AG04450 (cell line): ENCODE results near the gene CLK1. TPM values are rescaled to one million over a fixed set of nuclear protein-coding genes. Genes with fewer than 3 reads are reported as not detected.

Experiments used
- CTCF ChIA-PET: fragments of 300-600, 350-600 bp; formaldehyde crosslinking; extraction: SDS; loops from one replicate; lab custom pipeline; 2022; ENCODE audit warnings: antibody characterized with exemption, inconsistent platforms; lab: Charles Lee
- POLR2A ChIA-PET: fragments of 350-600 bp; formaldehyde crosslinking; extraction: SDS; loops from one replicate; lab custom pipeline; 2021; ENCODE audit warnings: antibody characterized with exemption, inconsistent platforms; lab: Yijun Ruan, JAX
- DNase-seq: peaks from one replicate; pipeline ENCODE4 v3.0.0-alpha.2; 2011; ENCODE audit warnings: low read depth, low spot score
- H3K27ac ChIP-seq: one replicate; pipeline ENCODE4 v1.5.1; 2012; ENCODE audit warnings: low read depth, low read length, control low read depth
- H3K27me3 ChIP-seq: one replicate; pipeline ENCODE4 v1.6.0; 2012; ENCODE audit warnings: low read length; ENCODE audit not compliant: control insufficient read depth, insufficient read depth
- H3K4me3 ChIP-seq: 2 replicates; pipeline ENCODE4 v1.5.1; 2011; ENCODE audit warnings: mild to moderate bottlenecking, low read depth, low read length, control low read depth
- H3K9me3 ChIP-seq: 2 replicates; pipeline ENCODE4 v1.5.1; 2012; ENCODE audit warnings: low read length; ENCODE audit not compliant: control insufficient read depth, insufficient read depth
- polyA plus RNA-seq: library from polyadenylated mRNA; depleted of rRNA; stranded (reverse); fragments of >200 nt; gene quantifications from 2 replicates; pipeline ENCODE4 v1.2.3, GENCODE V29; 2011
- TF ChIP-seq, protein P1 (sequence below): IDR thresholded peaks from 2 replicates; pipeline ENCODE4 v1.5.1; 2011; ENCODE audit warnings: low read depth, low read length, control low read depth, inconsistent platforms

CLK1 gene
- polyA plus RNA-seq, 1 experiment: 103 TPM

DNA sequence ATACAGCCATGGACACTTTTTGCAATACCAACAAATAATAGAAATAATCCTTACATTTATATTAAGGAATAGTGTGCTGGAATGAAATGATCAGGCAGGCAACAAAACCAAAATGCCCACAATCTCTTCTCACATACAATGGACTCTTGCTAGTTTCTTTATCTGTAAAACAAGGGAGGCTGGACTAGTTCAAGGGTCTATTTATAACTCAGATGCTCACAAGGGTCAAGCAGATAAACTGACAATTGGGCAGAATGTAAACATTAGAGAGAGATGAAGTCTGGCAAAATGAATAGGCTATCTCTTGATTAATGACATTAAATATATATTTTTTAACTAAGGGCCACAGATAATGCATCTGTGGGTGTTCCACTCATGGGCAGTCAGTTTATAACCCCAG, 13.0 kb upstream of the CLK1 start:
- no peak overlapping the region for H3K27ac ChIP-seq
- CTCF ChIA-PET: interaction anchor here (0.5 to 1.2 kb wide), 3 partner anchors 24 to 345 kb away, joined by 3 to 4 read pairs (median 3); no protein-coding TSS in a partner anchor

DNA sequence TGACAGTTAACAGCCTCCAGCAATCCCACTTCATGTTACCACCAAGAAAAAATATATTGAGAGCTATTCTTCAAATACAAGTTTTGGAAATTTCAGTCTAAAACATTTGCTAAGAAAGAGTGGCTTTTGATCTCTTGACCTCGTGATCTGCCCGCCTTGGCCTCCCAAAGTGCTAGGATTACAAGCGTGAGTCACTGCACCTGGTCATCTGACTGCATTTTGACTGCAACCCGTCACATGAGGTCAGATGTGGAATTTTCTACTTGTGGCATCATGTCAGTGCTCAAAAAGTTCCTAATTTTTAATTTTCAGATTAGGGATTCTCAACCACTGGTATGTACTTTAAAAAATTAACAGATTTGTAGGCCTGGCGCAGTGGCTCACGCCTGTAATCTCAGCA, 9.1 kb upstream of the CLK1 start:
- no peak for DNase-seq
- no peak overlapping the region for H3K4me3 ChIP-seq
- TF ChIP-seq, protein P1, sequence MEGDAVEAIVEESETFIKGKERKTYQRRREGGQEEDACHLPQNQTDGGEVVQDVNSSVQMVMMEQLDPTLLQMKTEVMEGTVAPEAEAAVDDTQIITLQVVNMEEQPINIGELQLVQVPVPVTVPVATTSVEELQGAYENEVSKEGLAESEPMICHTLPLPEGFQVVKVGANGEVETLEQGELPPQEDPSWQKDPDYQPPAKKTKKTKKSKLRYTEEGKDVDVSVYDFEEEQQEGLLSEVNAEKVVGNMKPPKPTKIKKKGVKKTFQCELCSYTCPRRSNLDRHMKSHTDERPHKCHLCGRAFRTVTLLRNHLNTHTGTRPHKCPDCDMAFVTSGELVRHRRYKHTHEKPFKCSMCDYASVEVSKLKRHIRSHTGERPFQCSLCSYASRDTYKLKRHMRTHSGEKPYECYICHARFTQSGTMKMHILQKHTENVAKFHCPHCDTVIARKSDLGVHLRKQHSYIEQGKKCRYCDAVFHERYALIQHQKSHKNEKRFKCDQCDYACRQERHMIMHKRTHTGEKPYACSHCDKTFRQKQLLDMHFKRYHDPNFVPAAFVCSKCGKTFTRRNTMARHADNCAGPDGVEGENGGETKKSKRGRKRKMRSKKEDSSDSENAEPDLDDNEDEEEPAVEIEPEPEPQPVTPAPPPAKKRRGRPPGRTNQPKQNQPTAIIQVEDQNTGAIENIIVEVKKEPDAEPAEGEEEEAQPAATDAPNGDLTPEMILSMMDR: no peak
- POLR2A ChIA-PET: no interaction called here
- H3K27ac ChIP-seq: no peak overlapping the region
- H3K9me3 ChIP-seq: no peaks in the 10 kb centered on the region
- no peaks in the 10 kb centered on the region for H3K27me3 ChIP-seq
- CTCF ChIA-PET: no interaction called here

More for the DNA sequence above, 13.0 kb upstream of the CLK1 start:
- H3K4me3 ChIP-seq: no peak overlapping the region
- H3K27me3 ChIP-seq: no peaks in the 10 kb centered on the region
- no peaks in the 10 kb centered on the region for H3K9me3 ChIP-seq
- TF ChIP-seq, protein P1: no peak
- POLR2A ChIA-PET: interaction anchor here (0.7 kb wide), 1 partner anchor 62 kb away, joined by 4 read pairs; no protein-coding TSS in a partner anchor
- no peak for DNase-seq

DNA sequence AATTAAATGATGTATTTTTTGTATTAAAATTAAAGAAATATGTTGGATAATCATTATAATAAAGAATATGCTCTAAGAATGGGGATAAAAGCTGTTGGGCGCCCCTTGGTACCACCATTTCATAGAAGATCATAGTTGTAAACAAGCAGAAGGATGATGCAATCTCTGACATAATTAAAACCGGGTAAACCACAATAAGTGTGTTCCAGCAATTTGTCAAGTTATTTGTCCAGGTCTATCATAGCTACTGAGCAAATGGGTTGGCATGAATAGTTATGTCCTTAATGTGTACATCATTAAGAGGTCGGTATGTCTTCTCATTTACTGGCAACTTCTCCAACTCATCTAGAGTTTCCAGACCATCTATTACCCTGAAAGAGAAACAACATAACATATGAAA, 6.7 kb upstream of the CLK1 start:
- no peaks in the 10 kb centered on the region for H3K27me3 ChIP-seq
- no peak for DNase-seq
- ChIA-PET CTCF (no interaction called here), POLR2A (no interaction called here)
- H3K27ac ChIP-seq: no peak overlapping the region
- TF ChIP-seq, protein P1: no peak
- no peak overlapping the region for H3K4me3 ChIP-seq
- H3K9me3 ChIP-seq: no peaks in the 10 kb centered on the region

DNA sequence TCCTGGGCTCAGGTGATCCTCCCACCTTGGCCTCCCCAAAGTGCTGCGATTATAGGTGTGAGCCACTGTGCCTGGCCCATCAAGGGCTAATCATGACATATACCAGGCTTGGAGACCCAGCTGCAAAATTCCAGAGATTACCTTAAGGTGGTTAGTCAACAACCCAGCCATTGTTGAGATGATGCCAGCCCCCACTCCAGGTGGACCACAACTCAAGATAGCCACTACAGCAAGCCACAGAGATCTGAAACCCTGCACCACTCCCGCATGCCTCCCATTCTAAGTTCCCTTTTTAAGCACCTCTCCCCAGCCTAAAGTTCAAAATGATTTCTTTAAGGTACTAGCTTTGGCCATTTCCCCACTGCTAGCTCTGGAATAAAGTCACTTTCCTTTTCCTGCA, 4.6 kb upstream of the CLK1 start:
- DNase-seq: no peak
- Histone ChIP-seq H3K4me3 (no peak overlapping the region), H3K27me3 (no peaks in the 10 kb centered on the region), H3K9me3 (no peaks in the 10 kb centered on the region), H3K27ac (no peak overlapping the region)
- ChIA-PET CTCF (no interaction called here), POLR2A (no interaction called here)
- TF ChIP-seq, protein P1: no peak

DNA sequence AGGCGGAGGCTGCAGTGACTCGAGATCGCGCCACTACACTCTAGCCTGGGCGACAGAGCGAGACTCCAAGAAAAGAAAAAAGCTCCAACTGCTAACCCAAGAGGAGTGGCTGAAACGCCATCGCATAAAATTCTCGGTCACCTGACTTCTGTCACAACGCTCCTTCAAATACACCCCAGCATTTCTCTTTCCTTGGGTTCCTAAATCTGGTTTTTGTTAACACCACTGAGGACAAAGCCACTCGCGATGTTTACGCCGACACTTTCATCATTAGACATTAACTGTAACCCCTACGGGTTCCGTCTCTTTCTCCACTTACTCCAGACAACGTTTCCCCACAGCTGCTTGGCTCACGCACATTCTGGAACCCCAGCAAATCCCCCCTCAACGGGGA, 679 bp downstream of the CLK1 start:
- Histone ChIP-seq H3K4me3 (peak overlapping the region; percentile 76), H3K9me3 (no peaks in the 10 kb centered on the region), H3K27me3 (no peaks in the 10 kb centered on the region), H3K27ac (peak overlapping the region; percentile 98)
- ChIA-PET CTCF (interaction anchor here (0.6 to 2.1 kb wide), 5 partner anchors 9 to 288 kb away, joined by 3 to 6 read pairs (median 4); no protein-coding TSS in a partner anchor), POLR2A (interaction anchor here (0.5 to 1.8 kb wide), 15 partner anchors 9 to 158 kb away, joined by 3 to 22 read pairs (median 4); partner anchors contain the start of genes BZW1, NIF3L1 and PPIL3)
- TF ChIP-seq, protein P1: no peak
- no peak for DNase-seq
